Stomach (tissue), 4 donors: ENCODE results near the gene GPR68.

Experiments
- EP300 ChIP-seq: sonication (generic); formaldehyde crosslinking; IDR thresholded peaks from one replicate; pipeline ENCODE4 v1.6.1; 2017; ENCODE audit warnings: antibody characterized with exemption
- POLR2A ChIP-seq, 4 donors: fragments of 450-650 bp; IDR thresholded peaks; one replicate each; pipeline ENCODE4 v1.6.1; 2016; ENCODE audit warnings: antibody characterized with exemption in 4 of 4, control low read depth in 2 of 4, mild to moderate bottlenecking in 1 of 4, moderate library complexity in 1 of 4
- POLR2AphosphoS5 ChIP-seq, 3 donors: sonication (generic); formaldehyde crosslinking; IDR thresholded peaks; one replicate each; pipeline ENCODE4 v1.6.1; 2016; ENCODE audit warnings: antibody characterized with exemption in 3 of 3
- TF ChIP-seq, protein P1 (sequence below), 7 experiments: fragments of 450-650 bp in 4 of 7; fragments of 200-600 bp in 3 of 7; sonication (generic) in 3 of 7; IDR thresholded peaks; one replicate each; pipeline ENCODE4 v1.5.1; 2016 to 2019; ENCODE audit warnings: antibody characterized with exemption in 7 of 7, control low read depth in 2 of 7, mild to moderate bottlenecking in 1 of 7

DNA sequence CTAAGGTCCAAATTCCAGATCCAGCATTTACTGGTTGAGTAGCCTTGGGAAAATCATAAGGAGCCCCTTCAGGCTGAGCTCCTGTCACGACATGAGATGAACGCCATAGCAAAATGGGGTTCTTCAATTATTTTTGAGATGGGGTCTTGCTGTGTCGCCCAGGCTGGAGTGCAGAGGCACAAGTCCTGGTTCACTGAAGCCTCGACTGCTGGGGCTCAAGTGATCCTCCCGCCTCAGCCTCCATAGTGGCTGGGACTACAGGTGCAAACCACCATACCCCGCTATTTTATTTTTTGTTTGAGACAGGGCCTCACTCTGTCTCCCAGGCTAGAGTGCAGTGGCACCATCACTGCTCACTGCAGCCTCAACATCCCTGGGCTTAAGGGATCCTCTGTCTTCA, 25.7 kb upstream of the GPR68 start:
- TF ChIP-seq, protein P1, sequence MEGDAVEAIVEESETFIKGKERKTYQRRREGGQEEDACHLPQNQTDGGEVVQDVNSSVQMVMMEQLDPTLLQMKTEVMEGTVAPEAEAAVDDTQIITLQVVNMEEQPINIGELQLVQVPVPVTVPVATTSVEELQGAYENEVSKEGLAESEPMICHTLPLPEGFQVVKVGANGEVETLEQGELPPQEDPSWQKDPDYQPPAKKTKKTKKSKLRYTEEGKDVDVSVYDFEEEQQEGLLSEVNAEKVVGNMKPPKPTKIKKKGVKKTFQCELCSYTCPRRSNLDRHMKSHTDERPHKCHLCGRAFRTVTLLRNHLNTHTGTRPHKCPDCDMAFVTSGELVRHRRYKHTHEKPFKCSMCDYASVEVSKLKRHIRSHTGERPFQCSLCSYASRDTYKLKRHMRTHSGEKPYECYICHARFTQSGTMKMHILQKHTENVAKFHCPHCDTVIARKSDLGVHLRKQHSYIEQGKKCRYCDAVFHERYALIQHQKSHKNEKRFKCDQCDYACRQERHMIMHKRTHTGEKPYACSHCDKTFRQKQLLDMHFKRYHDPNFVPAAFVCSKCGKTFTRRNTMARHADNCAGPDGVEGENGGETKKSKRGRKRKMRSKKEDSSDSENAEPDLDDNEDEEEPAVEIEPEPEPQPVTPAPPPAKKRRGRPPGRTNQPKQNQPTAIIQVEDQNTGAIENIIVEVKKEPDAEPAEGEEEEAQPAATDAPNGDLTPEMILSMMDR (IDR thresholded peaks at IDR 0.05), result no peak
- TF ChIP-seq POLR2A (IDR thresholded peaks at IDR 0.05) (no peak), POLR2AphosphoS5 (IDR thresholded peaks at IDR 0.05) (no peak), EP300 (no peak)
